M059J (cell line): Measurements from ENCODE around the gene FYN. TPM values are rescaled to one million over a fixed set of nuclear protein-coding genes. Genes with fewer than 3 reads are reported as not detected.

Experiments used
- DNase-seq: peaks from one replicate; pipeline ENCODE4 v3.0.0-alpha.2; 2012; ENCODE audit warnings: low read depth
- total RNA-seq: library from RNA; depleted of rRNA; stranded (reverse); fragments of >200 nt; shearing (Covaris generic); gene quantifications from 2 replicates; pipeline ENCODE4 v1.2.3, GENCODE V29; 2014

Gene FYN
- total RNA-seq, 1 experiment from 2014 or later = 63.4 TPM

- DNase-seq = no peak
Observed at GRCh38 chr6:111709201-111709600, 164.1 kb downstream of the FYN start.

- no peak for DNase-seq
Observed at GRCh38 chr6:111707773-111708172, 165.5 kb downstream of the FYN start.

DNA sequence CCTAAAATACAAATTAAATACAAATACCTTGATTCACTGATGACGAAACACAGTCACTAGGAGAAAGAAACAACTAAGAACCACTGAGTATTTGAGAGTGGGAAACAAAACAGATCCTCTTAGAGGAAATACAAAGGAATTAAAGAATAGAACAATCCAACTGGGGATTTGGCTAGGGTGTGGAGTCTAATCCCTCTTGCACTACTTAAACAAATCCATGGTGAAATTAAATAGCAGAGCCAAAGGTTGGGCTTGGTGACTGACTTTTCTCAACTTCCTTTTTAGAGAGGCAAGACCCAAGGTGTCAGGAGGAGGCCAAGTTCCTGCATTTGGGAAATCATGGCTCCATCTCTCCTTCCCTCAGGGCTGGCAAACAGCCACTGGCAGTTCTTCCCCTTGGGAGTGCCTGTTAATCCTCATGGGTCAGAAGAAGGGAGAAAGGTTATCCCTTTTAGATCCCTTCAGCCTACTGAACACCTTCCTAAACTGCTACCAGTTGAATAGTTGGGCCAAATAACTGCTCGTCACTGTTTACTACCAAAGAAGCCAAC, 166.3 kb downstream of the FYN start:
- no peak for DNase-seq

DNA sequence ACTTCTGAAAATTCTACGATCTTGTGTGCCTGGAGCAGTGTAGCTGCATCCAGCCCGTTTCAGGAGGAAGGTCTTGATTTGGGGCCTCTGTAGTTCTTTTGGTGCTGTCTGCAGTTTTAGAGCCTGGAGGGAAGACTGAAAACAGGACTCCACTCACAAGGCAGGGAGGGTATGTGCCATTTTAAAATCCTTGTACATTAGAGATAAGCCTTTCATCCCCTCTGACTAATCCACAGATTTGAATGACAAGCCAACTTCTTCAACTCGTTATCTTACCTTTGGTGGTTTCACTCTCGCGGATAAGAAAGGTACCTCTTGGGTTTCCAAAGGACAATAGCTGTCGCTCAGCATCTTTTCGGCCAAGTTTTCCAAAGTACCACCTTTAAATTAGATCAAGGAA, 169.5 kb downstream of the FYN start:
- DNase-seq = no peak

DNA sequence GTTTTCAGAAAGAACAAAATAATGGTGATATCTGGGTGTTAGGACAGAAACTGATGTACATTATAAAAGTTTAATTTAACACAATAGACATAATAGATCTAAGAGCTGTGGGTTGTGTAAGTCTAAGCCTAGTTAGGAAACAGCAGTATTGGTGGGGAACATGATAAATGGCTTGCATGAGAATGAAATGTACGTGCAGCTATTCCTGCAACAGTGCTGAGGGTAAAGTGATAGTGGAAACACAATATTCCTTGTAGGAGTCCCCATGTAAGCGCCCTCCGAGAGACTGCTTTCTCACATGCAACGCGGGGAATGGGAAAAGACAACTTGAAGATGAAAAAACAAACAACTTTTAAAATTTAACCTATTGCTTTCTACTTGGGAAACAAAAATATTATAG, 171.0 kb downstream of the FYN start:
- no peak for DNase-seq

- no peak for DNase-seq
Observed at GRCh38 chr6:111701146-111701545, 172.1 kb downstream of the FYN start.

- no peak for DNase-seq
Observed at GRCh38 chr6:111700135-111700690, 173.0 kb downstream of the FYN start.

DNA sequence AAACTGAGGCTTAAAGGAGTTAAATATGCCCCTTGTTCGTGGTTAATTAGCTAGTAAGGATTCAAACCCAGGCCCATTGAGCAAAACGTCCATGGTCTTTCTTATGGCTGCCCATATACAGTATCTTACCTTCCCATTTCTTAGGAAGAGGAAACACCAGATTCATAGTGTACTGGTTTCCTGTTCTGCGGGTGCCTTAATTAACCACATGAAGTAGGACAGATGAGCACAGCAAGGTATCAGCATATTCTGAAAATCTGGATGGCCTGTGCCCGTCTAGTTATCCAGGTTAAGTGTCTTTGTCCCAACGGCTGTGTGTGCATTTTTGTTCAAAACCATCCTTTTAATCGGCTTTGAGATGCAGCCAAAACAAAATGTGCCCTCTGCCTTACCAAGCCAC, 174.1 kb downstream of the FYN start:
- DNase-seq = no peak

DNA sequence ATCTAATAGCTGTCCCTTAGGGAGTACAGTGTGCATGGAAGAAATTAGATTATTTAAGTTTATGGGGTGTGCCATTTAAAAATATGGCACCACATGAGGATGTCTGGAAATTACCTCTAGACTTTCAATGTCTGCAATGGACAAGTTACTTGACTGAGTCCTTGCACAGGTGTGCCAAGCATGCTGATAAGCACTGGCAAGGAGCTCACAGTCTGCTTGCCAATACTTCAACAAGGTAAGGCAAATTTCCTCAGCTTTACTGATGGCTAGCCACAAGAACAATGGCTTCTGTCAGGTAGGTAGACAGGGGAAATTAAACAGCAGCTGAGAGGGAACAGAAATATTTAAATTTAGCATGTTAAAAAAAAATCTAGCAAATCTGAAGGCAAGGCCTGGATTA, 176.4 kb downstream of the FYN start:
- DNase-seq = no peak

- no peak for DNase-seq
Observed at GRCh38 chr6:111692327-111693164, 180.7 kb downstream of the FYN start.

GRCh38 chr6:111691345-111692225, 181.7 kb downstream of the FYN start:
- peak; percentile 27 for DNase-seq

GRCh38 chr6:111689946-111690345, 183.3 kb downstream of the FYN start:
- DNase-seq = no peak

DNA sequence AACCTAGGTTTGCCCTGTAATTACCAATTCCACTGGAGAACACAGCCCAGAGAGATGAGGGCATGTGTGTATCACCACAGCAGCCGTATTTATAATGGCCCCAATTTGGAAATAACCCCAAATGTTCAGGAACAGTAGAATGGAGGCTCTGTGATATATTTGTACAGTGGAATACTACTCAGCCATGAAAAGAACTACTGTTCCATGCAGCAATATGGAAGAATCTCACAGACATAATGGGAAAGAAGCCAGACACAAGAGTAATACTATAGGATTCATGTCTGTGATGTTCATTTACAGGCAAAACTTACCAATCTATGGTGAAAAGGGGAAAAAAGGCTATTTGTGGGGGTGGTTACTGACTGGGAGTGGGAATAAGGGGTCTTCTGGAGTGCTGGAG, 183.8 kb downstream of the FYN start:
- DNase-seq = no peak

DNA sequence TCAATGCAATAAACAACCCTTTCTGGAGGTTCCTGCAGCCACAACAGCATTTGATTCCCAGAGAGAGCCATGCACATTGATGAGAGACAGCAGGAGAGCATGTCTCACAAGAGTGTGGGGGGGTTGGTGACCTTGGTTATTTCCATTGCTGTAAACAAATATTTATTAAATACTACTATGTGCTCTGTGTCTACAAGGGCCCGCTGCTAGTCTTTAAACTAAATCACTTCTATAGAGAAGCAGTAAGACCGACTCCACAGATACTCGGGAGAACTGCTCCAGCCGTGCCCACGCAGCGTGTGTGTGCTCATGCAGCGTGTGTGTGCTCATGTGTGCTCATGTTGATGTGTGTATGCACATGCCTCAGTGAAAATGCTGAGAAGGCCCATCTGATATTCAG, 184.9 kb downstream of the FYN start:
- DNase-seq = no peak

- no peak for DNase-seq
Observed at GRCh38 chr6:111687652-111688051, 185.6 kb downstream of the FYN start.

DNA sequence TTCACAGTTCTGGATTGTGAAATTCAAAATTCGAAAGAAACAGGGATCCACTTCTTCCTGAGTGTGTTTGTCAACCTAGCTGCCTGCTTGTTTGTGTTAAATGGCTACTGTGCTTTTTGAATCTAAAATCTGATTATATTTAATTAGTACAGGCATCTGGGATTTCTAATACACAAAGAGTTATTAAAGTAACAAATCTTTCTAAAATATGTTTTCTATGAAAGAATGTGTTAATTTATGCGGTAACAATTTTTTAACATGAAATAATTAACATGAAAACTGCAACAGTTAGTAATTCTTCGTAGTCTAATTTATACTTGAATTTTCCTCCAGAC, 186.4 kb downstream of the FYN start:
- DNase-seq = no peak

DNA sequence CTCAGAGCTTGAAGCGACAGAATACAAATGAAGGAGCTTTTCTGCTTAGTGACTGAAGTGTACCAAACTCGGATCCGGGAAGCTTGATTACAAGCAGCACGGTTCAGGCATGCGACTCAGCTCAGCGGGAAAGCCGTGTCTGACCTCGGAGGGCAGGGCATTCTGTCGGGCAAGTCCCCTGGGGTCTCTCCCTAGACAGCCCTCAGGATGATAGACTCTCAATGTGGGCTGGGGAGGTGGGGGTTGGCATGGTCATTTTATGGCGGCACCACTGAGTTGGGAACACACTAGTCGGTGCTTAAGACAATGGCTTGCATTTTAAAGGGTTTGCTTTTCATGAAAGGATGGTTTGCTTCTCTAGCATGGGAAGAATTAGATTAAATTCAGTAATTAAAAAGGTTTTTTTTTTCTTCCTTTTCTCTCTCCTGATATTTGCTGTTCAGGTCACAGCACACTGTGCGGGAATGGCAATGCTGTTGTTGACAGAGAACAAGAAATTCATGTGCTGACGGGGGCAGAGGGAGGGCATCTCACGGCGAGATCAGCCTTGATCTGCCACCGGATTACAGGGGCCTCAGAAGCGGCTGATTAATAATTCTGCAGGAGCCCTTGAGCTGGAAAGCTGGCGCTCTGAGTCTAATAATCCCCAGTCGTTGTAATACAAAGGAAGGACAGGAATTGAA, 186.9 kb downstream of the FYN start:
- DNase-seq = no peak

GRCh38 chr6:111685526-111685925, 187.7 kb downstream of the FYN start:
- DNase-seq = no peak

- DNase-seq = no peak
Observed at GRCh38 chr6:111685058-111685457, 188.2 kb downstream of the FYN start.

DNA sequence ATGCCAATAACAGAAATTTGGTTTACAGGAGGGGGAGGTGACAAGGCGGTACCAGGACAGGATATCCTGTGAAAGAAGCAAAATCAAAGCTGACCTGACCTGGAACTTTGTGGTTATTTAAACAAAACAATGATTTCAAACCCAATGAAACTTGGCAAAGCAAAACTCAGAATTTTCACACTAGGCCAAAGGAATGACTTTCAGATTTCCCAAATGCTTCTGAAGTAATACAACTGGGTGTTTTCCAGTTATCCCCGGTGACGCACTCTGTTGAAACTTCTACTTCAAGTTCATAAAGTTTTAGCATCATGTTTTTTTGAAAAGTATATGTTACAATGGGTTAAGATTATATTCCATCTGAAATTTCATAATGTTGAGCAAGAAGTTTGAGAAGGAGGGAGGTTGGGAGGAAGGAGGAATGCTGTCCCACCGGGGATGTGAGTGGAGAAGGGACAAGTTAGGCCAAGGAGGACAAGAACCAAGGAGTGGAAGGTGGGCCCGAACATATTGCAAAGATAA, 189.4 kb downstream of the FYN start:
- DNase-seq = peak; percentile 74

GRCh38 chr6:111683157-111683556, 190.1 kb downstream of the FYN start:
- no peak for DNase-seq

DNA sequence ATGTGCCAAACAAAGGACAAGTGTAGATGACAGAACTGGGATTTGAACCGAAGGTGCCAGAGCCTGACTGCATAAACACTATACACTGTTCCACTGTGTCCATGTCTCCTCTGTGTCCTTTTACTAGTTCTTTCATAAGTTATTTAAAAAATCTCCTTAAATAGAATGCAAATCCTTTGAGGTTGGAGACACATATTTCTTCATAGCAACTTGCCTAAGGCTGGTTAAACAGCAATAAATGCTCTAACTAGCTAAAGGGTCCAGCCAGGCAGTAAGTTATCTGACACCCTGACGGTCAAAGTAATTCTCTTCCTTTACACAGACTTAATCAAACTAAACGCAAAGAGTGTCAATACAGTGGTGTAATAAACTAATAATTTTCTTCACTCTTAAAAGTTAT, 191.4 kb downstream of the FYN start:
- DNase-seq = no peak
